SK-N-SH (cell line): ENCODE data around the gene ZFYVE16. TPM values are rescaled to one million over a fixed set of nuclear protein-coding genes. Genes with fewer than 3 reads are reported as not detected.

Experiments
- CTCF ChIA-PET: fragments of 300-600, 350-600 bp; formaldehyde crosslinking; extraction: SDS; loops from one replicate; lab custom pipeline; 2021; lab: Yijun Ruan, JAX
- POLR2A ChIA-PET: fragments of 350-600 bp; sonication (Branson Sonifier 250); formaldehyde crosslinking; extraction: SDS; loops from one replicate; lab custom pipeline; 2020; ENCODE audit warnings: antibody characterized with exemption, inconsistent platforms; lab: Yijun Ruan, JAX
- DNase-seq: peaks from one replicate; pipeline ENCODE4 v3.0.0; 2012
- H2AFZ ChIP-seq: fragments of 200-600 bp; sonication (generic); 2 replicates; pipeline ENCODE4 v1.8.1; 2016; ENCODE audit warnings: antibody characterized with exemption, mild to moderate bottlenecking, low read depth
- H3F3A ChIP-seq: fragments of 200-600 bp; sonication (generic); replicated peaks from 2 replicates; pipeline ENCODE3; 2016; ENCODE audit warnings: antibody characterized with exemption, mild to moderate bottlenecking; ENCODE audit not compliant: insufficient read depth
- H3K27ac ChIP-seq, 2 experiments: fragments of 200-500 bp in 1 of 2; fragments of 200-600 bp in 1 of 2; sonication (Bioruptor generic) in 1 of 2; sonication (generic), shearing (Covaris generic) in 1 of 2; 2 replicates each; pipeline versions ENCODE4 v1.5.1 to v1.6.1; 2014 to 2016; ENCODE audit warnings: low read depth in 2 of 2, inconsistent platforms in 1 of 2, low read length in 1 of 2, mild to moderate bottlenecking in 1 of 2, mixed read lengths in 1 of 2
- H3K27me3 ChIP-seq: fragments of 200-600 bp; sonication (generic), shearing (Covaris generic); 2 replicates; pipeline ENCODE4 v1.6.1; 2016; ENCODE audit warnings: mixed run types; ENCODE audit not compliant: insufficient read depth
- H3K36me3 ChIP-seq, 2 experiments: fragments of 200-500 bp in 1 of 2; fragments of 200-600 bp in 1 of 2; sonication (Bioruptor generic) in 1 of 2; sonication (generic) in 1 of 2; replicated peaks in 1 of 2; 2 replicates each; pipeline versions ENCODE3 to v1.5.1; 2014 to 2016; ENCODE audit warnings: low read length in 1 of 2, mild to moderate bottlenecking in 1 of 2; ENCODE audit not compliant: insufficient read depth in 2 of 2, control insufficient read depth in 1 of 2
- H3K4me1 ChIP-seq, 2 experiments: fragments of 200-500 bp in 1 of 2; fragments of 200-600 bp in 1 of 2; sonication (Bioruptor generic) in 1 of 2; sonication (generic), shearing (Covaris generic) in 1 of 2; 2 replicates each; pipeline versions ENCODE4 v1.5.1 to v1.6.1; 2014 to 2016; ENCODE audit warnings: low read depth in 1 of 2, low read length in 1 of 2, mixed run types in 1 of 2; ENCODE audit not compliant: insufficient read depth in 2 of 2, control insufficient read depth in 1 of 2
- H3K4me2 ChIP-seq: fragments of 200-600 bp; sonication (generic), shearing (Covaris generic); 2 replicates; pipeline ENCODE4 v1.6.1; 2017; ENCODE audit warnings: mixed run types
- H3K4me3 ChIP-seq, 2 experiments: fragments of 200-500 bp in 1 of 2; fragments of 200-600 bp in 1 of 2; sonication (Bioruptor generic) in 1 of 2; sonication (generic), shearing (Covaris generic) in 1 of 2; 2 replicates each; pipeline versions ENCODE4 v1.5.1 to v1.8.1; 2014 to 2016; ENCODE audit warnings: low read depth in 2 of 2, inconsistent platforms in 1 of 2, low read length in 1 of 2, mild to moderate bottlenecking in 1 of 2, mixed read lengths in 1 of 2, moderate library complexity in 1 of 2
- H3K79me2 ChIP-seq: fragments of 200-600 bp; sonication (generic); 2 replicates; pipeline ENCODE4 v1.8.1; 2017; ENCODE audit warnings: mild to moderate bottlenecking; ENCODE audit not compliant: insufficient read depth
- H3K9ac ChIP-seq: fragments of 200-600 bp; sonication (generic); 2 replicates; pipeline ENCODE4 v1.6.1; 2017; ENCODE audit warnings: mixed run types
- H3K9me2 ChIP-seq: fragments of 200-600 bp; sonication (generic); 2 replicates; pipeline ENCODE4 v1.6.1; 2017; ENCODE audit warnings: mixed run types
- H3K9me3 ChIP-seq: fragments of 200-600 bp; sonication (generic); 2 replicates; pipeline ENCODE4 v1.6.1; 2017; ENCODE audit warnings: mixed run types, mild to moderate bottlenecking, moderate library complexity
- H4K20me1 ChIP-seq: fragments of 200-600 bp; sonication (generic); 2 replicates; pipeline ENCODE4 v1.6.1; 2017; ENCODE audit warnings: mild to moderate bottlenecking, mixed run types; ENCODE audit not compliant: insufficient read depth
- ELF1 ChIP-seq: IDR thresholded peaks from 2 replicates; pipeline ENCODE4 v1.4.0; 2012
- EP300 ChIP-seq, 2 experiments: IDR thresholded peaks; 2 replicates each; pipeline versions ENCODE4 v1.4.0 to v1.6.1; 2012; ENCODE audit warnings: borderline replicate concordance in 1 of 2, low read depth in 1 of 2, low read length in 1 of 2
- FOSL2 ChIP-seq: IDR thresholded peaks from 2 replicates; pipeline ENCODE4 v1.4.0; 2012; ENCODE audit warnings: low read depth, mild to moderate bottlenecking, moderate library complexity, borderline replicate concordance
- GATA2 ChIP-seq: sonication (generic); formaldehyde crosslinking; IDR thresholded peaks from 2 replicates; pipeline ENCODE4 v1.5.0; 2020; ENCODE audit warnings: mild to moderate bottlenecking, missing genetic modification reagents
- IRF3 ChIP-seq: fragments of 150-350 bp; IDR thresholded peaks from 2 replicates; pipeline ENCODE4 v1.6.1; 2016; ENCODE audit warnings: mild to moderate bottlenecking, low read depth, low read length
- MAX ChIP-seq: IDR thresholded peaks from 2 replicates; pipeline ENCODE4 v1.4.0; 2012; ENCODE audit warnings: low read depth
- MEF2A ChIP-seq: IDR thresholded peaks from 2 replicates; pipeline ENCODE4 v1.4.0; 2012; ENCODE audit warnings: low read depth, borderline replicate concordance
- MXI1 ChIP-seq: IDR thresholded peaks from 2 replicates; pipeline ENCODE4 v1.6.1; 2012; ENCODE audit warnings: mild to moderate bottlenecking, low read depth, low read length, improper control_type of control experiment
- NFIC ChIP-seq: IDR thresholded peaks from 2 replicates; pipeline ENCODE4 v1.4.0; 2012; ENCODE audit warnings: borderline replicate concordance
- RCOR1 ChIP-seq: fragments of 150-350 bp; IDR thresholded peaks from 2 replicates; pipeline ENCODE4 v1.6.1; 2017; ENCODE audit warnings: antibody characterized with exemption, low read length
- SMC3 ChIP-seq: IDR thresholded peaks from 2 replicates; pipeline ENCODE4 v1.6.1; 2012; ENCODE audit warnings: low read depth, low read length, improper control_type of control experiment
- TAF1 ChIP-seq: IDR thresholded peaks from 2 replicates; pipeline ENCODE4 v1.6.1; 2012; ENCODE audit warnings: low read depth, mild to moderate bottlenecking, low read length, moderate library complexity, borderline replicate concordance
- USF2 ChIP-seq: fragments of 150-350 bp; IDR thresholded peaks from 2 replicates; pipeline ENCODE4 v1.6.1; 2017; ENCODE audit warnings: antibody characterized with exemption, low read length, low read depth, borderline replicate concordance
- YY1 ChIP-seq: IDR thresholded peaks from 2 replicates; pipeline ENCODE4 v1.4.0; 2012; ENCODE audit warnings: low read depth, mild to moderate bottlenecking
- WGBS: methylation state at CpG from one replicate; pipeline ENCODE4 v1.1.6; 2017; ENCODE audit warnings: low lambda C conversion rate; 5-methylcytosine and 5-hydroxymethylcytosine counted together
- polyA plus RNA-seq, 3 experiments: library from polyadenylated mRNA; depleted of rRNA; stranded (reverse); fragments of >200 nt; gene quantifications; 2 replicates each; pipeline ENCODE4 v1.2.3, GENCODE V29; 2012

Gene ZFYVE16
- polyA plus RNA-seq, 1 of the 3 experiments (the other 2 are of a cell fraction), result 3.3 TPM

- no peaks in the 10 kb centered on the region for H3K27me3 ChIP-seq
- no peak for TF ChIP-seq MEF2A
- TF ChIP-seq EP300 (IDR thresholded peaks at IDR 0.05; ENCODE audit: borderline replicate concordance in 1 of 2, low read depth in 1 of 2, low read length in 1 of 2), result no peak
- TF ChIP-seq ELF1, result no peak
- no peak for TF ChIP-seq YY1
- no peak for TF ChIP-seq NFIC
- TF ChIP-seq IRF3, result no peak
- TF ChIP-seq FOSL2, result no peak
- TF ChIP-seq, all 33 proteins: peak for 0
- POLR2A ChIA-PET, result no interaction called here
- Histone ChIP-seq H2AFZ (no peak overlapping the region), H3K4me2 (no peak overlapping the region), H3K4me1 (no peaks in the 10 kb centered on the region), H3K9ac (no peak overlapping the region), H3K27ac (no peak overlapping the region), H3K36me3 (peaks cover 34 to 90% of the 10 kb centered on the region in 2 experiments), H3K9me3 (peaks cover 19% of the 10 kb centered on the region; the same call in 1 of the 2 replicates), H4K20me1 (no peaks in the 10 kb centered on the region), H3F3A (peaks cover 5% of the 10 kb centered on the region), H3K9me2 (no peaks in the 10 kb centered on the region), H3K4me3 (no peak overlapping the region), H3K79me2 (no peaks in the 10 kb centered on the region)
- CTCF ChIA-PET, result interaction anchor here (0.9 kb wide), 1 partner anchor 171 kb away, joined by 3 read pairs; no protein-coding TSS in a partner anchor
- DNase-seq, result no peak
Observed at GRCh38 chr5:80479713-80480112, 71.8 kb downstream of the ZFYVE16 start.

GRCh38 chr5:80480354-80480753, 72.5 kb downstream of the ZFYVE16 start:
- no peak overlapping the region for H2AFZ ChIP-seq
- peaks cover 5% of the 10 kb centered on the region for H3F3A ChIP-seq
- 93% methylated on average over 2 of the region's 2 CpGs for WGBS
- no peak overlapping the region for H3K4me2 ChIP-seq
- peaks cover 19% of the 10 kb centered on the region; the same call in 1 of the 2 replicates for H3K9me3 ChIP-seq
- H3K36me3 ChIP-seq, result peaks cover 28 to 87% of the 10 kb centered on the region in 2 experiments
- ChIA-PET CTCF (interaction anchor here (0.7 to 2.0 kb wide), 5 partner anchors 8 to 701 kb away, joined by 3 to 14 read pairs (median 5); no protein-coding TSS in a partner anchor), POLR2A (no interaction called here)
- TF ChIP-seq SMC3 (no peak), GATA2 (no peak), MAX (no peak), RCOR1 (no peak), FOSL2 (no peak), MXI1 (no peak), USF2 (no peak), TAF1 (no peak)
- no peak overlapping the region for H3K4me3 ChIP-seq
- H3K9ac ChIP-seq, result no peak overlapping the region
- no peaks in the 10 kb centered on the region for H4K20me1 ChIP-seq
- no peaks in the 10 kb centered on the region for H3K79me2 ChIP-seq
- H3K9me2 ChIP-seq, result no peaks in the 10 kb centered on the region
- no peak for DNase-seq
- H3K27ac ChIP-seq, result no peak overlapping the region
- no peaks in the 10 kb centered on the region for H3K4me1 ChIP-seq
- H3K27me3 ChIP-seq, result no peaks in the 10 kb centered on the region
